HG03460 (cell line): ENCODE data around the gene SLC18A3.

ENCODE experiments used
- ATAC-seq: cut with Tn5 transposase; IDR thresholded peaks from one replicate; pipeline ENCODE4 v1.9.1; 2021; ENCODE audit not compliant: unreplicated experiment

The SLC18A3 gene

GRCh38 chr10:49649936-49650723 lies 40.0 kb downstream of the SLC18A3 start:
- ATAC-seq, result no peak

GRCh38 chr10:49650724-49651034 lies 40.6 kb downstream of the SLC18A3 start:
- no peak for ATAC-seq

GRCh38 chr10:49651039-49651835 lies 41.1 kb downstream of the SLC18A3 start:
- no peak for ATAC-seq

DNA sequence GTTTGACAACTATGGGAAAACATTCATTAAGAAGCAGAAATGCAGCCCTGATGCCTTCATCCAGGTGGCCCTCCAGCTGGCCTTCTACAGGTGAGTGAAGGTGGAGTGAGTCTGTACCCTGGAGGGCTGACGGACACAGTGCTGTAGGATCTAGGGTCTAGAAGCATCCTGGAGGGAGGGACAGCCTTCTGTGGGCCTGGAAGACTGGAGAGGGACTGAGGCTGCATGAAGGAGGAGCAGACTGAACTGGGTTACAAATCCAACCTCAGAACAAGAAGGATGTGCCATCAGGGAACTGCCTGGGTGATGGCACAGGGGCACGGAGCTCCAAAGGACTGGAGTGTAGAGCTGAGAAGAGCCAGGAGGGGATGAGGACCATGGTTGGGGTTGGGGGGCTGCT lies 41.8 kb downstream of the SLC18A3 start:
- ATAC-seq, result no peak

DNA sequence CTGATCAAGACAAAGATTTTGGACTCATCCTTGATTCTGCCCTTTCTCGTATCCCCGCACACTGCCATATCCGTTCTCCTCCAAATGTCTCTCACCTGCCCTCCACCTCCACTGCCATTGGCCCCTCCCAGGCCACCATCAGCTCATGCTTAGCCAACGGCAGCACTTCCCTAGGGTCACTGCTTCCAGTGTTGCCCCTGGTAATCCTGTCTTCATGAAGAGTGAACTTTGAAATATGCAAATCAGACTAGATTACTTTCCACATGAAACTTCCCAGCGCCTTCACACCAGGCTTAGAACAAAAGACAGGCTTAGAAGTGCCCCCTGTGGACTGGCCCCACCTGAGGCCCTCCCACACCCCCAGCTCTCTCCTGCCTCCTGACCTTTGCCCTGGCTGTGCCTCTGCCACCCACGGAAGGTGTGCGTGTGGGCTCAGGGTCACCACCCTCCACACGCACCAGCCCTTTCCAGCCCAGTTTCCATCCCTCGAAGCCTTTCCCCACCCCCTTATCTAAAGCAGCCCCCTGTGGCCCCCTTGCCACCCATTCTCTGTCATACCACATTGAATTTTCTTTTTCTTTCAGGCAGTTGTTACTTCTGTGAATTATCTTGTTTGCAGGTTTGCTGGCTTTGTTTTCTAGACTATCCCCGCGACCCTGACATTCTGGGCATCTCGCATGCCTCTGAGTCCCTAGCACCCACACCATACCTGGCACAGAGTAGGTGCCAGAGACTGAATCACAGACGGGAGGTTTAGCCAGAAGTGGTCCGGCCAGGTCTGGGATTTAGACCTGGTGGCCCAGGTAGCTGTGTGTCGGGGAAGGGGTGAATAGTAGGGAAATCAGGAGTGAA lies 42.5 kb downstream of the SLC18A3 start:
- no peak for ATAC-seq

DNA sequence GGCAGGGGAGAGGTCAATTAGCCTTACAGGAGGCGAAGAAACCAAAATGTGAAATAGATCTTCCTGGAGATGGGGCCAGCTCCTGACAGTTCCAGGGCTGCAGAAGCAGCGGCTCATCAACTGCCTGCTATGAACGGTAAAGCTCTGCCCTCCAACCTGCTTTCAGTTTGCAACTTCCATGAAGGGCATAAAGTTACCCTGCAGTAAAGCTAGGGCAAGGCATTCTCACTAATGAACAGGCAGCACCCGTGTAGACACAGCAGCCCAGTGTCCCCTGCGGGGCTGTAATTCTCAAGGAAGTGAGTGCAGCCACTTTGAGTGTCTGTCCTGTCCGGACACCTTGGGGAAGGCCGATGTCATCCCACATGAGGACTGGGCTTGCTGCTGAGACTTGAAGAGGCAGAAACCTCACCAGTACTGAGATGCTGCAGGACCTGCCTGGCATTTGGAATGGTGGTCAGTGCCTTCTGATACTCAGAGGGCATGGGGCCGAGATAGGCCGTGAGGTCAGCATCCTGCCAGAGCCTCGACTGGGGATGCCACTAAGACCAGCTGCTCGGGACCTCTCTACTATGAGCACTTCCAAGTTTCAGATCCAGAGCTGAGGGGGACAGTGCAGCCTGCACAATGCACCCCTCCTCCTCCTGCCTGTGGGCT lies 43.3 kb downstream of the SLC18A3 start:
- ATAC-seq, result no peak

- no peak for ATAC-seq
Observed at GRCh38 chr10:49654036-49654693, 44.1 kb downstream of the SLC18A3 start.

DNA sequence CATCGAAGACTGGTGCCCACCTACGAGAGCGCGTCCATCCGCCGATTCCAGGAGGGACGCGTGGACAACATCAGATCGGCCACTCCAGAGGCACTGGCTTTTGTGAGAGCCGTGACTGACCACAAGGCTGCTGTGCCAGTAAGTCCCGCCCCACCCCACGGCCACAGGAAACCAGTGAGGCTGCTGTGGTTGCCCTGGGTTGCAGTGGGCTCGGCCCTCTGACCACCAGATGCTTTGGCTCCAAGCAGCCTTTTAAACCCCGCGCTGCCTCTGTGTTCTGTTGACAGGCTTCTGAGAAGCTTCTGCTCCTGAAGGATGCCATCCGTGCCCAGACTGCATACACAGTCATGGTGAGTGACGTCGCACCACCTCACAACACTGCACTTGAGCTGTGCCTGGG lies 45.0 kb downstream of the SLC18A3 start:
- no peak for ATAC-seq

DNA sequence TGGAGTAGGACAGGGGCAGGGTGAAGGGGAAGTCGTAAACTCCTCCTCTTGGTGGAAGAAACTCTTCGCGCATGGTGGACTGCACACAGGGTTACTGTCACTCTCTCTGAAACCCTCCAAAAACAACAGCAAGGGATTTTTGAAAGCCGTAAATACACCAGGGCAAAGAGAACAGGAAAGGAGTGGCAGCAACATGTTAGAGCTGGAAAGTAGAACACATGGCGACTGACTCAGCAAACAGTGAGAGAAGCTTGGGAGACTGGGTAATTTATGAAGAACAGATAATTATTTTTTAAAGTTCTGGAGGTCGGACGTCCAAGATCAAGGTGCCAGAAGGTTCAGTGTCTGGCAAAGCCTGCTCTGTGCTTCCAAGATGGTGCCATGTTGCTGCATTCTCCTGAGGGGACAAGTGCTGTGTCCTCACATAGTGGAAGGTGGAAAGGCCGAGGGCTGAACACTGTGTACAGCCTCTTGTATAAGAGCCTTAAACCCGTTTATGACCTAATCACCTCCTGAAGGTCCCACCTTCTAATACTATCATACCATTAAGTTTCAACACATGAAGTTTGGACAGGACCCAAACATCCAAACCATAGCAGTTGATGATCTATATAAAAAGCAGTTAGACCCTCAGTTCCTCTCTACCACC lies 46.9 kb downstream of the SLC18A3 start:
- ATAC-seq, result no peak

DNA sequence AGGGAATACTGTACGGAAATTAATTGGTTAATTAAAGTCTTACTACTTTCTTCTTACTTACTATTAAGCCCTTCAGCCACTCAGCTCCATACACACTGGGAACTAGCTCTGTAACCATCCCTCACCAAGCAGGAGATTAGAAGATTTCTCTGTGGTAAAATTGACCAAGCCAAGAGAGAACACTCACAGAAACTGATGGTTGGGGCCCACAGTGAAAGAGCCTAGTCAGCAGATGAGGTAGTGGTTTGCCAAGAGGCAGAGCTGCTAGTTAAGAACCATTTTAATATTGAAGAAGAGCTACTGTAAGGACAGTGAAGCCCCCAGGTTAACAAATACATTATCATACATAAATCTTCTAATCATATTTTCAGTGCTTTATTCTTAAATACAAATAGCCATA lies 47.5 kb downstream of the SLC18A3 start:
- ATAC-seq, result no peak

DNA sequence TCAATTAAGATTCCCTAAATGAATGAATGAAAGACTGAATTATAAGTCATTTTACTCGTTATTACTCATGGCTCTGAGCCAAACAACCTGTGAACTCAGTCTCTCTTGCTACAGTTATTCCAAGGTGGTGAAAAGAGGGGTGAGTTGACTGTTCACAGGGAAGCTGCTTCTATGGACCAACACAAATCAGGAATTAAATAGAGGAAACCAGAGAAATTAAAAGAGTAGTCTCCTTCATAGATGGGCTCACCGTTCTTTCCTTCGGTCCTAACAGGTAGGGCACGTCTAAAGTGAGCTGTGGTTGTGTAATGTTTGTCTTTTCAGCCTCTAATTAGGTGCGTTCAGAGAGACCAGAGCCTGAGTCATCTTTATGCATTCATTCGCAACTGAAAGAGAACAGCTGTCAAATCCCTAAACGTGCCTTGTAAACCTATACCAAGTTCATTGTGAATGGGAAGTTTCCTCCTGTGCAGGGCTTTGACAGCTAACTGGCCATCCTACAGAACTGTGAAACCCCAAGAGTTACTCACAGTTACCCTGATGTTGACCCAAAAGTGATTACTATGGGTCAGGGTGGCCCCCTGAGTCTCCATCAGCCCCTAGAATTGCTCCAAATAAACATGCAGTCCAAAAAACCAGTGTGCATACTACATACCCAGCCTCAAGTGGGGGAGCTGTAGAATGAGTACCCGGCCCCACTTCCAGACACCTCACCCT lies 51.2 kb downstream of the SLC18A3 start:
- no peak for ATAC-seq
